SH-SY5Y (cell line): Measurements from ENCODE around the gene GPX4.

Experiments used
- GATA2 ChIP-seq: IDR thresholded peaks from 2 replicates; pipeline ENCODE4 v1.6.1; 2011; ENCODE audit warnings: mild to moderate bottlenecking, low read depth, low read length
- GATA3 ChIP-seq: IDR thresholded peaks from 2 replicates; pipeline ENCODE4 v1.6.1; 2011; ENCODE audit warnings: low read depth, mild to moderate bottlenecking, low read length, moderate library complexity

The GPX4 gene

GRCh38 chr19:1098177-1099051 lies 5.4 kb upstream of the GPX4 start:
- TF ChIP-seq GATA3 = no peak
- no peak for TF ChIP-seq GATA2

- TF ChIP-seq GATA3 (no peak), GATA2 (no peak)
Measured at GRCh38 chr19:1101337-1101698, 2.5 kb upstream of the GPX4 start.

- TF ChIP-seq GATA2 = no peak
- no peak for TF ChIP-seq GATA3
Measured at GRCh38 chr19:1102407-1103131, 1.2 kb upstream of the GPX4 start.

GRCh38 chr19:1103132-1103707 lies 574 bp upstream of the GPX4 start:
- TF ChIP-seq GATA3 = no peak
- no peak for TF ChIP-seq GATA2

- TF ChIP-seq GATA2 = no peak
- TF ChIP-seq GATA3 = no peak
Measured at GRCh38 chr19:1104311-1105007, 665 bp downstream of the GPX4 start.

GRCh38 chr19:1105008-1105872 lies 1.4 kb downstream of the GPX4 start:
- TF ChIP-seq GATA3 = no peak
- no peak for TF ChIP-seq GATA2

- TF ChIP-seq GATA3 (no peak), GATA2 (no peak)
Measured at GRCh38 chr19:1105873-1106840, 2.4 kb downstream of the GPX4 start.

- TF ChIP-seq GATA2 (no peak), GATA3 (no peak)
Measured at GRCh38 chr19:1106841-1107660, 3.3 kb downstream of the GPX4 start.

- TF ChIP-seq GATA2 = no peak
- no peak for TF ChIP-seq GATA3
Measured at GRCh38 chr19:1107661-1108261, 4.0 kb downstream of the GPX4 start.

- TF ChIP-seq GATA2 = no peak
- TF ChIP-seq GATA3 = no peak
Measured at GRCh38 chr19:1108291-1109031, 4.7 kb downstream of the GPX4 start.
